Subcutaneous abdominal adipose tissue (tissue), 5 donors: ENCODE results near the gene EYA2.
"Not testable (repeated sequence)": the region's sequence is repeated elsewhere in the genome, so short reads cannot be mapped to it uniquely, and the experiment has no call there.

Experiments used
- H3K27ac ChIP-seq: one replicate; pipeline ENCODE4 v1.7.0; 2013; ENCODE audit warnings: low read depth, mild to moderate bottlenecking, inconsistent platforms, low read length, moderate library complexity
- H3K27me3 ChIP-seq, 5 donors: one replicate each; pipeline ENCODE4 v1.7.0; 2013; ENCODE audit warnings: low read length in 5 of 5, inconsistent platforms in 1 of 5; ENCODE audit not compliant: control insufficient read depth in 5 of 5, insufficient read depth in 4 of 5
- H3K36me3 ChIP-seq, 5 donors: one replicate each; pipeline ENCODE4 v1.7.0; 2013; ENCODE audit warnings: low read length in 5 of 5; ENCODE audit not compliant: control insufficient read depth in 5 of 5, insufficient read depth in 5 of 5
- H3K4me1 ChIP-seq, 5 donors: one replicate each; pipeline ENCODE4 v1.7.0; 2013; ENCODE audit warnings: low read length in 5 of 5, mild to moderate bottlenecking in 3 of 5, moderate library complexity in 1 of 5; ENCODE audit not compliant: control insufficient read depth in 5 of 5, insufficient read depth in 5 of 5
- H3K4me3 ChIP-seq, 5 donors: one replicate each; pipeline ENCODE4 v1.7.0; 2013; ENCODE audit warnings: low read length in 5 of 5, low read depth in 1 of 5
- H3K9ac ChIP-seq, 5 donors: one replicate each; pipeline ENCODE4 v1.7.0; 2013; ENCODE audit warnings: low read length in 5 of 5, mild to moderate bottlenecking in 4 of 5, moderate library complexity in 3 of 5
- H3K9me3 ChIP-seq, 5 donors: one replicate each; pipeline ENCODE4 v1.7.0; 2013; ENCODE audit warnings: low read length in 5 of 5; ENCODE audit not compliant: control insufficient read depth in 5 of 5
- donor health status: healthy.
- donor health status: healthy.
- donor health status: healthy.
- donor health status: healthy.
- donor health status: healthy.

EYA2 gene

GRCh38 chr20:47160992-47161391, 266.3 kb downstream of the EYA2 start:
- Histone ChIP-seq H3K27ac (no peak overlapping the region), H3K36me3 (peaks cover 0 to 3% (median 0%) of the 10 kb centered on the region in 5 donors), H3K27me3 (no peaks in the 10 kb centered on the region), H3K9ac (no peak overlapping the region), H3K9me3 (no peaks in the 10 kb centered on the region), H3K4me1 (peaks cover 0 to 5% (median 0%) of the 10 kb centered on the region in 5 donors), H3K4me3 (no peak overlapping the region)

GRCh38 chr20:47161411-47161810, 266.8 kb downstream of the EYA2 start:
- no peak overlapping the region for H3K27ac ChIP-seq
- H3K9me3 ChIP-seq: no peaks in the 10 kb centered on the region
- no peak overlapping the region for H3K9ac ChIP-seq
- H3K36me3 ChIP-seq: peaks cover 0 to 3% (median 0%) of the 10 kb centered on the region in 5 donors
- H3K27me3 ChIP-seq: no peaks in the 10 kb centered on the region
- no peak overlapping the region for H3K4me3 ChIP-seq
- H3K4me1 ChIP-seq: peaks cover 0 to 2% (median 0%) of the 10 kb centered on the region in 5 donors

- H3K27ac ChIP-seq: no peak overlapping the region
- no peaks in the 10 kb centered on the region for H3K9me3 ChIP-seq
- H3K4me3 ChIP-seq: no peak overlapping the region
- H3K4me1 ChIP-seq: no peaks in the 10 kb centered on the region
- no peak overlapping the region for H3K9ac ChIP-seq
- H3K27me3 ChIP-seq: no peaks in the 10 kb centered on the region
- peaks cover 0 to 3% (median 0%) of the 10 kb centered on the region in 5 donors for H3K36me3 ChIP-seq
Measured at GRCh38 chr20:47164140-47164539, 269.5 kb downstream of the EYA2 start.

GRCh38 chr20:47165376-47165865, 270.8 kb downstream of the EYA2 start:
- H3K27ac ChIP-seq: no peak overlapping the region
- peaks cover 0 to 3% (median 0%) of the 10 kb centered on the region in 5 donors for H3K36me3 ChIP-seq
- peaks cover 0 to under 1% (median 0%) of the 10 kb centered on the region in 5 donors for H3K4me1 ChIP-seq
- no peaks in the 10 kb centered on the region for H3K9me3 ChIP-seq
- no peak overlapping the region for H3K4me3 ChIP-seq
- no peaks in the 10 kb centered on the region for H3K27me3 ChIP-seq
- H3K9ac ChIP-seq: no peak overlapping the region

GRCh38 chr20:47167846-47168245, 273.2 kb downstream of the EYA2 start:
- Histone ChIP-seq H3K27me3 (no peaks in the 10 kb centered on the region), H3K36me3 (peaks cover 0 to 7% (median 4%) of the 10 kb centered on the region in 5 donors), H3K4me3 (no peak overlapping the region), H3K27ac (no peak overlapping the region), H3K9ac (no peak overlapping the region), H3K9me3 (no peaks in the 10 kb centered on the region), H3K4me1 (peaks cover 0 to 12% (median 10%) of the 10 kb centered on the region in 5 donors)

- no peaks in the 10 kb centered on the region for H3K27me3 ChIP-seq
- H3K4me1 ChIP-seq: peaks cover 0 to 19% (median 12%) of the 10 kb centered on the region in 5 donors
- H3K4me3 ChIP-seq: no peak overlapping the region
- H3K27ac ChIP-seq: no peak overlapping the region
- H3K9ac ChIP-seq: no peak overlapping the region
- peaks cover 0 to 30% (median 8%) of the 10 kb centered on the region in 5 donors for H3K36me3 ChIP-seq
- H3K9me3 ChIP-seq: no peaks in the 10 kb centered on the region
Measured at GRCh38 chr20:47172579-47172978, 277.9 kb downstream of the EYA2 start.

- Histone ChIP-seq H3K27me3 (no peaks in the 10 kb centered on the region), H3K9ac (no peak overlapping the region), H3K4me1 (peaks cover 0 to 19% (median 12%) of the 10 kb centered on the region in 5 donors), H3K36me3 (peaks cover 0 to 34% (median 8%) of the 10 kb centered on the region in 5 donors), H3K9me3 (no peaks in the 10 kb centered on the region), H3K4me3 (no peak overlapping the region), H3K27ac (no peak overlapping the region)
Measured at GRCh38 chr20:47173596-47174216, 279.1 kb downstream of the EYA2 start.

GRCh38 chr20:47174456-47175243, 280.0 kb downstream of the EYA2 start:
- no peaks in the 10 kb centered on the region for H3K27me3 ChIP-seq
- peaks cover 0 to 36% (median 8%) of the 10 kb centered on the region in 5 donors for H3K36me3 ChIP-seq

GRCh38 chr20:47175493-47175892, 280.9 kb downstream of the EYA2 start:
- Histone ChIP-seq H3K4me1 (peaks cover 0 to 19% (median 11%) of the 10 kb centered on the region in 5 donors), H3K36me3 (peaks cover 0 to 39% (median 8%) of the 10 kb centered on the region in 5 donors), H3K27me3 (no peaks in the 10 kb centered on the region), H3K27ac (no peak overlapping the region), H3K9ac (no peak overlapping the region), H3K9me3 (no peaks in the 10 kb centered on the region), H3K4me3 (no peak overlapping the region)

More at GRCh38 chr20:47174456-47175243, 280.0 kb downstream of the EYA2 start:
- H3K9ac ChIP-seq: no peak overlapping the region
- no peak overlapping the region for H3K27ac ChIP-seq
- H3K9me3 ChIP-seq: no peaks in the 10 kb centered on the region
- H3K4me1 ChIP-seq: peaks cover 0 to 19% (median 12%) of the 10 kb centered on the region in 5 donors
- no peak overlapping the region for H3K4me3 ChIP-seq

- H3K27ac ChIP-seq, H3K4me3 ChIP-seq, H3K27me3 ChIP-seq, H3K9ac ChIP-seq, H3K9me3 ChIP-seq: not testable (repeated sequence)
- H3K4me1 ChIP-seq: peaks cover 0 to 14% (median 4%) of the 10 kb centered on the region in 5 donors
- peaks cover 0 to 46% (median 11%) of the 10 kb centered on the region in 5 donors for H3K36me3 ChIP-seq
Measured at GRCh38 chr20:47176217-47176616, 281.6 kb downstream of the EYA2 start.
